MCF 10A (cell line): ENCODE measurements around the gene OR51Q1. TPM values are rescaled to one million over a fixed set of nuclear protein-coding genes. Genes with fewer than 3 reads are reported as not detected.

Experiments
- Bru-seq: library from RNA; stranded (reverse); fragments of 400-500 nt; gene quantifications from one replicate; lab custom pipeline; 2021; lab: Mats Ljungman, UMichigan
- BruChase-seq, 2 experiments: library from RNA; stranded (reverse); fragments of 400-500 nt; gene quantifications; one replicate each; lab custom pipeline; 2021; lab: Mats Ljungman, UMichigan
- BruUV-seq: library from RNA; stranded (reverse); fragments of 400-500 nt; replicated peaks from 2 replicates; lab custom pipeline; 2021; lab: Mats Ljungman, UMichigan
- CTCF ChIA-PET: fragments of 300-600 bp; sonication (Branson Sonifier 250); formaldehyde crosslinking; extraction: SDS; loops from one replicate; lab custom pipeline; 2021; ENCODE audit warnings: antibody characterized with exemption, inconsistent platforms; lab: Yijun Ruan, JAX
- POLR2A ChIA-PET: fragments of 300-600, 350-650 bp; sonication (Branson Sonifier 250); formaldehyde crosslinking; extraction: SDS; loops from one replicate; lab custom pipeline; 2020; ENCODE audit warnings: antibody characterized with exemption, inconsistent platforms; lab: Yijun Ruan, JAX
- DNase-seq: peaks from one replicate; pipeline ENCODE4 v3.0.0-alpha.2; 2018; ENCODE audit not compliant: unreplicated experiment
- H3K27ac Mint-ChIP-seq: one replicate; pipeline ENCODE4 v1.8.0; 2022; ENCODE audit warnings: mild to moderate bottlenecking, low read depth, mixed read lengths; ENCODE audit not compliant: unreplicated experiment
- H3K27me3 Mint-ChIP-seq: one replicate; pipeline ENCODE4 v1.8.0; 2022; ENCODE audit warnings: mixed read lengths; ENCODE audit not compliant: insufficient read depth, unreplicated experiment
- H3K36me3 Mint-ChIP-seq: one replicate; pipeline ENCODE4 v1.8.0; 2022; ENCODE audit warnings: mild to moderate bottlenecking, moderate library complexity, mixed read lengths; ENCODE audit not compliant: insufficient read depth, unreplicated experiment
- H3K4me1 Mint-ChIP-seq: one replicate; pipeline ENCODE4 v1.8.0; 2022; ENCODE audit warnings: mixed read lengths; ENCODE audit not compliant: insufficient read depth, unreplicated experiment
- H3K4me3 Mint-ChIP-seq: one replicate; pipeline ENCODE4 v1.8.0; 2022; ENCODE audit warnings: mild to moderate bottlenecking, moderate library complexity, mixed read lengths; ENCODE audit not compliant: unreplicated experiment
- H3K9me3 Mint-ChIP-seq: one replicate; pipeline ENCODE4 v1.8.0; 2022; ENCODE audit warnings: mixed read lengths; ENCODE audit not compliant: unreplicated experiment
- CTCF ChIP-seq: fragments of 200-600 bp; IDR thresholded peaks from one replicate; pipeline ENCODE4 v1.8.0; 2022; ENCODE audit warnings: antibody characterized with exemption, mild to moderate bottlenecking; ENCODE audit not compliant: unreplicated experiment
- intact Hi-C: fragments of 100-400 bp; cut with micrococcal nuclease; formaldehyde crosslinking; loops from 2 replicates; pipeline ENCODE4 v1.14.1; 2022
- long read RNA-seq: library from polyadenylated mRNA; stranded (forward); transcript quantifications from one replicate; pipeline ENCODE4 v2.0.0, GENCODE V29; 2022
- total RNA-seq: library from RNA; stranded (reverse); gene quantifications from 2 replicates; pipeline ENCODE4 v1.2.3, GENCODE V29; 2022

Gene OR51Q1
- total RNA-seq (not detected in 2 replicates), Bru-seq, nascent RNA (not detected), BruChase-seq, experiment 1, labeled RNA remaining after a 6-hour chase (not detected), BruChase-seq, experiment 2, labeled RNA remaining after a 2-hour chase (not detected)
- long read RNA-seq = 0 reads

GRCh38 chr11:5421811-5422210 lies at the start of gene OR51Q1:
OR51Q1 (plus strand) TSS chr11:5422111; CDS start chr11:5422201, 90 bp downstream.
- Mint-ChIP-seq H3K36me3 (no peaks in the 10 kb centered on the region), H3K9me3 (no peaks in the 10 kb centered on the region), H3K27me3 (peaks cover 45% of the 10 kb centered on the region), H3K4me3 (no peak within 1 kb of the TSS), H3K4me1 (peaks cover 5% of the 10 kb centered on the region), H3K27ac (no peak within 1 kb of the TSS)
- intact Hi-C loops = no loop called here
- no peak for DNase-seq
- CTCF ChIA-PET = interaction anchor here (0.7 kb wide), 1 partner anchor 281 kb away, joined by 3 read pairs; no protein-coding TSS in a partner anchor
- TF ChIP-seq CTCF = no peak
- POLR2A ChIA-PET = no interaction called here
- no TSS peak for BruUV-seq

GRCh38 chr11:5380740-5381342 lies 41.1 kb upstream of the OR51Q1 start:
- CTCF ChIA-PET = interaction anchor here (0.7 to 2.4 kb wide), 14 partner anchors 10 to 754 kb away, joined by 3 to 14 read pairs (median 5); no protein-coding TSS in a partner anchor
- no peak overlapping the region for H3K4me3 Mint-ChIP-seq
- no peaks in the 10 kb centered on the region for H3K4me1 Mint-ChIP-seq
- peaks cover 23% of the 10 kb centered on the region for H3K27me3 Mint-ChIP-seq
- peak; percentile 78 for TF ChIP-seq CTCF
- no TSS peak for BruUV-seq
- H3K27ac Mint-ChIP-seq = no peak overlapping the region
- H3K9me3 Mint-ChIP-seq = no peaks in the 10 kb centered on the region
- DNase-seq = peak; percentile 74
- no peaks in the 10 kb centered on the region for H3K36me3 Mint-ChIP-seq
- intact Hi-C loops = loop anchor here (1.0 to 10.0 kb wide), 6 partner anchors 90 to 1196 kb away; partner anchors contain the start of gene OR52N2
- POLR2A ChIA-PET = no interaction called here

- TF ChIP-seq CTCF = no peak
- ChIA-PET POLR2A (no interaction called here), CTCF (interaction anchor here (0.7 kb wide), 1 partner anchor 153 kb away, joined by 3 read pairs; no protein-coding TSS in a partner anchor)
- H3K36me3 Mint-ChIP-seq = no peaks in the 10 kb centered on the region
- BruUV-seq = no TSS peak
- H3K27ac Mint-ChIP-seq = no peak within 1 kb of the TSS
- H3K4me1 Mint-ChIP-seq = no peaks in the 10 kb centered on the region
- H3K9me3 Mint-ChIP-seq = no peaks in the 10 kb centered on the region
- H3K27me3 Mint-ChIP-seq = peaks cover 23% of the 10 kb centered on the region
- no peak for DNase-seq
- intact Hi-C loops = loop anchor here (10.0 kb wide), 1 partner anchor 1199 kb away; no protein-coding TSS in a partner anchor
- no peak within 1 kb of the TSS for H3K4me3 Mint-ChIP-seq
These were observed 38.3 kb upstream of the OR51Q1 start, which contains the start of gene OR51M1 for GRCh38 chr11:5383576-5383975. OR51M1 (plus strand) TSS chr11:5383812; CDS start chr11:5389399, 5,587 bp downstream.

- ChIA-PET CTCF (no interaction called here), POLR2A (no interaction called here)
- Mint-ChIP-seq H3K9me3 (no peaks in the 10 kb centered on the region), H3K4me3 (no peak overlapping the region), H3K36me3 (no peaks in the 10 kb centered on the region), H3K27ac (no peak overlapping the region), H3K27me3 (peaks cover 23% of the 10 kb centered on the region), H3K4me1 (no peaks in the 10 kb centered on the region)
- BruUV-seq = no TSS peak
- intact Hi-C loops = loop anchor here (10.0 kb wide), 1 partner anchor 1200 kb away; no protein-coding TSS in a partner anchor
- DNase-seq = no peak
- no peak for TF ChIP-seq CTCF
These were observed 37.6 kb upstream of the OR51Q1 start for GRCh38 chr11:5384335-5384734.
